ENCODE results near the gene PRPSAP1.
"Not testable (repeated sequence)": the region's sequence is repeated elsewhere in the genome, so short reads cannot be mapped to it uniquely, and the experiment has no call there.

PRPSAP1 gene

DNA sequence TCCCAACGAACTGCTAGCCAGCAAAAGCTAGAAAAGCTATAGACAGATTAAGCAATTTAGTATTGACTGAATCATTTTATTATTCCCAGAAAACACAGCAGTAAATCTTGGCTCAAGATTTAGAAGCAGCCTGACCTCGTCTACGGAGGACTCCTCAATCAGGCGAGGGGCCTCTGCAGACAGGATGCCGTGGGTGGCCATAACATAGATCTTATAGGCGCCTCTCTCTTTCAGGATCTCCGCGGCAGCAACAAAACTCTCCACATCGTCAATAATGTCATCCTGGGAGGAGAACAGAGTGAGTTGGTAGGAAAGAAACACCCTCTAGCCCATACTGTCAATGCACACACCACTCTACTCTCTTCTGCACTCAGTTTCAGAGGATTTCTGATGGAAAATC is 41.0 kb downstream of the PRPSAP1 start:
- Histone ChIP-seq H3K79me2 (no peaks in the 10 kb centered on the region), H3K9ac (no peak overlapping the region), H3K27ac (no peak overlapping the region), H3K4me2 (ENCODE audit: low read length) (no peak overlapping the region), H3K4me3 (ENCODE audit: low read depth, low read length) (no peak overlapping the region), H3K9me3 (ENCODE audit: control insufficient read depth, low read length) (no peaks in the 10 kb centered on the region), H3K4me1 (peaks cover 6% of the 10 kb centered on the region), H3K36me3 (ENCODE audit: control insufficient read depth, insufficient read depth, low read length) (no peaks in the 10 kb centered on the region), H3K27me3 (ENCODE audit: control insufficient read depth, insufficient read depth, low read length) (no peaks in the 10 kb centered on the region), H2AFZ (no peak overlapping the region)
- TF ChIP-seq, protein P1, sequence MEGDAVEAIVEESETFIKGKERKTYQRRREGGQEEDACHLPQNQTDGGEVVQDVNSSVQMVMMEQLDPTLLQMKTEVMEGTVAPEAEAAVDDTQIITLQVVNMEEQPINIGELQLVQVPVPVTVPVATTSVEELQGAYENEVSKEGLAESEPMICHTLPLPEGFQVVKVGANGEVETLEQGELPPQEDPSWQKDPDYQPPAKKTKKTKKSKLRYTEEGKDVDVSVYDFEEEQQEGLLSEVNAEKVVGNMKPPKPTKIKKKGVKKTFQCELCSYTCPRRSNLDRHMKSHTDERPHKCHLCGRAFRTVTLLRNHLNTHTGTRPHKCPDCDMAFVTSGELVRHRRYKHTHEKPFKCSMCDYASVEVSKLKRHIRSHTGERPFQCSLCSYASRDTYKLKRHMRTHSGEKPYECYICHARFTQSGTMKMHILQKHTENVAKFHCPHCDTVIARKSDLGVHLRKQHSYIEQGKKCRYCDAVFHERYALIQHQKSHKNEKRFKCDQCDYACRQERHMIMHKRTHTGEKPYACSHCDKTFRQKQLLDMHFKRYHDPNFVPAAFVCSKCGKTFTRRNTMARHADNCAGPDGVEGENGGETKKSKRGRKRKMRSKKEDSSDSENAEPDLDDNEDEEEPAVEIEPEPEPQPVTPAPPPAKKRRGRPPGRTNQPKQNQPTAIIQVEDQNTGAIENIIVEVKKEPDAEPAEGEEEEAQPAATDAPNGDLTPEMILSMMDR (IDR thresholded peaks at IDR 0.05): no peak

DNA sequence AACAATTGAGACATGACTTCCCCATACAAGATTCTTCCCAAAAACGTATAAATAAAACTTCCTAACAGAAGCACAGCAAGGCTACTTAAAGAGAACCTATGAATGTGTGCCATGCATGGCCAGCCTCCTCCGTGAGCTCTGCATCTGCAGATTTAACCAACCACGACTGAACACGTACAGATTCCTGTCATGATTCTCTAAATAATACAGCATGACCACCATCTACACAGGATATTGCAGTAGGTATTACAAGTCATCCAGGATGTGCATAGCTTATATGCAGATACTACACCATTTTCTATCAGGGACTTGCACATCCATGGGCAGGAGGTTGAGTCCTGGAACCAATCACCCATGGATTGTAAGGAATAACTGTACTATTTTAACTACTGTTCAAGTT is 44.3 kb downstream of the PRPSAP1 start:
- Histone ChIP-seq H3K9ac (no peak overlapping the region), H3K4me2 (ENCODE audit: low read length) (no peak overlapping the region), H3K36me3 (ENCODE audit: control insufficient read depth, insufficient read depth, low read length) (no peaks in the 10 kb centered on the region), H2AFZ (no peak overlapping the region), H3K4me1 (no peaks in the 10 kb centered on the region), H3K4me3 (ENCODE audit: low read depth, low read length) (no peak overlapping the region), H3K9me3 (ENCODE audit: control insufficient read depth, low read length) (no peaks in the 10 kb centered on the region), H3K27me3 (ENCODE audit: control insufficient read depth, insufficient read depth, low read length) (no peaks in the 10 kb centered on the region), H3K27ac (no peak overlapping the region), H3K79me2 (no peaks in the 10 kb centered on the region)
- TF ChIP-seq, protein P1 (IDR thresholded peaks at IDR 0.05): no peak

DNA sequence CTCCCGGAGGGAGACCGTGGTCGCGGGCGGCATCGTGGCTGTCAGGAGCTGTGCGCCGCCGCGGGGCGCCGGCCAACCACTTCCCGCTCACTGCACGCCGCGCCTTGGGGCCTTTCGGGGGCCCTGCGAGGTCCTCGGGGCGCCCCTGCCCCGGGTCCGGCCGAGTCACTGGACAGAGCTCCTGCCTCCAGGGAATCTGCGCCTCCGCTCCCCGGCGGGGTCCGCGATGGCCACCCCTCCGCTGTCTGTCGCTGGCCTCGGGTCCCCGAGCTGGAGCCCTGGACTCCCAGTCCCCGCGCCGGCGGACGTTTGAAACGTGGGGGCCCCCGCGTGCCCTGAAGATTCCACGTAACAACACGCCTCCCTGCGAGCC is 45.8 kb downstream of the PRPSAP1 start, which contains the start of gene QRICH2:
Gene QRICH2, minus strand, starts transcription at position 311 of the 373 bp plus-strand sequence. Its CDS starts 278 bp downstream, at position 33.
- Histone ChIP-seq H2AFZ (no peak within 1 kb of the TSS), H3K9me3 (ENCODE audit: control insufficient read depth, low read length) (no peaks in the 10 kb centered on the region), H3K4me2 (ENCODE audit: low read length) (no peak within 1 kb of the TSS), H3K4me3 (ENCODE audit: low read depth, low read length) (no peak within 1 kb of the TSS), H3K79me2 (no peaks in the 10 kb centered on the region), H3K27me3 (ENCODE audit: control insufficient read depth, insufficient read depth, low read length) (no peaks in the 10 kb centered on the region), H3K36me3 (ENCODE audit: control insufficient read depth, insufficient read depth, low read length) (no peaks in the 10 kb centered on the region), H3K4me1 (no peaks in the 10 kb centered on the region), H3K9ac (no peak within 1 kb of the TSS), H3K27ac (no peak within 1 kb of the TSS)
- TF ChIP-seq, protein P1 (IDR thresholded peaks at IDR 0.05): no peak

DNA sequence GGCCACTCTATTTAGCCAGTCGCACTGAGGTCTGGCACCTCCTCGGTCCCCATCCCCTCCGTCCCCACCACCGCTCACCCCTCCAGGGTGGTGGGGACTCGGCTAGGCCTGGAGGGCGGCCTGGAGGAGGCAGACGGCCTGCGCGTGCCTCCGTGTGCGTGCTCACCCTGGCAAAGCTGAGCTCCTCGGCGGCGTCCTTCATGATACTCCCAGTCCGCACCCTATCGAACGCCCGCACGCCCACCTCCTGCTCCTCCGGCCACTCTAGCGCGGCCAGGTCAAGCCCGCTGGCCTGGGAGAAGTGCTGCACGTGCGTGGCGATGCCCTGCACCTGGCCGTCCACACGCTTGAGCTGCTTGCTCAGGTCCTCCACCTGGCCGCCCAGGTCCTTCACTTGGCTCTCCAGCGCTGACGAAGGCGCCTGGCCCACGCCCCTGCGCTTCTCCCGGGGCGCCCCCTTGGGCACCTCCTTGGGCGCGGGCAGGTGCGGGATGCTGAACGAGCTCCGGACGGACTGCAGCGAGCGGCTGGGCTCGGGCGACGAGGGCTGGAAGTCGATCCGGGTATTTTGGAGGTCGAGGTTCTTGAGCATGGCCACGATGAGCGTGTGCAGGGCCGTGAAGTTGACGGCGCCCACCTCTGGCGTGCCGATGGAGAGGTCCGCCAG is 46.3 kb downstream of the PRPSAP1 start:
- Histone ChIP-seq H3K9ac (no peak overlapping the region), H3K79me2 (no peaks in the 10 kb centered on the region), H3K27ac (no peak overlapping the region), H3K36me3 (ENCODE audit: control insufficient read depth, insufficient read depth, low read length) (no peaks in the 10 kb centered on the region), H3K9me3 (ENCODE audit: control insufficient read depth, low read length) (no peaks in the 10 kb centered on the region), H3K4me2 (ENCODE audit: low read length) (no peak overlapping the region), H2AFZ (no peak overlapping the region), H3K4me3 (ENCODE audit: low read depth, low read length) (no peak overlapping the region), H3K27me3 (ENCODE audit: control insufficient read depth, insufficient read depth, low read length) (no peaks in the 10 kb centered on the region), H3K4me1 (no peaks in the 10 kb centered on the region)
- TF ChIP-seq, protein P1 (IDR thresholded peaks at IDR 0.05): no peak

DNA sequence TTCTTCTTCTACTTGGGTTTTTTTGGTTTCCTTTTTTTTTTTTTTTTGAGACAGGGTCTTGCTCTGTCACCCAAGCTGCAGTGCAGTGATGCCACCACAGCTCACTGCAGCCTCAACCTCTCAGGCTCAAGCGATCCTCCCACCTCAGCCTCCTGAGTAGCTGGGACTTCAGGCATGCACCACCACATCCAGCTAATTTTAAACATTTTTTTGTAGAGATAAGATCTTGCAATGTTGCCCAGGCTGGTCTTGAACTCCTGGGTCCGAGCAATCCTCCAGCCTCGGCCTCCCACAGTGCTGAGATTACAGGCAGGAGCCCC is 48.6 kb downstream of the PRPSAP1 start:
- not testable (repeated sequence) for H3K36me3 ChIP-seq (ENCODE audit: control insufficient read depth, insufficient read depth, low read length); H3K27me3 ChIP-seq (ENCODE audit: control insufficient read depth, insufficient read depth, low read length); H2AFZ ChIP-seq; H3K27ac ChIP-seq; H3K4me2 ChIP-seq (ENCODE audit: low read length); H3K79me2 ChIP-seq; H3K9ac ChIP-seq; H3K9me3 ChIP-seq (ENCODE audit: control insufficient read depth, low read length); H3K4me3 ChIP-seq (ENCODE audit: low read depth, low read length); H3K4me1 ChIP-seq

All from parathyroid adenoma (tissue), 2 donors.